Stimulated activated CD4-positive, alpha-beta T cell treated with anti-CD3 and anti-CD28 coated beads, Interleukin-1b, Interleukin-23, amount 100 ng/mL, for 1 hour (primary cell): ENCODE data around the gene MCM10.
"Not testable (repeated sequence)": the region's sequence is repeated elsewhere in the genome, so short reads cannot be mapped to it uniquely, and the experiment has no call there.

Experiments used
- DNase-seq, 2 donors: peaks; one replicate each; pipeline ENCODE4 v3.0.0-alpha.2; 2020; ENCODE audit warnings: low read depth in 2 of 2

MCM10 gene

DNA sequence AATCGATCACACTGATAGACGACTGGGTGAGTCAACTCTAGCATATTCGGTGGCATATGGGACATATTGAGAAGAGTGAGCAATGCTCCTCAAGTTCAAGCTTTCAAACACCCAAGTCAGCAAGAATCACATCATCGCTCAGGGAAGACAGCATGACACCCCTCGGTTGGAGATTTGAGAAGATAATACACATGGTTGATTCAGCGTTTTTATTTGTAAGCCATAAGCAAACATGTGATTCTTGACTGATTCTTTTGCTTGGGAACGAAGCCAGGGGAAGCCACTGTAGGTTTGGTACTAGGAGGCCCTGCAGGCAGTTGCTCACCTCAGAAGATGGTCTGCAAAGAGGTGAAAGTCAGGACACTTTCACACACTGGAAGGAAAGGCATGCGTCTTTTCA lies 60.2 kb downstream of the MCM10 start:
- DNase-seq, result no peak

- DNase-seq, result no peak
Measured at GRCh38 chr10:13222151-13222550, 60.8 kb downstream of the MCM10 start.

DNA sequence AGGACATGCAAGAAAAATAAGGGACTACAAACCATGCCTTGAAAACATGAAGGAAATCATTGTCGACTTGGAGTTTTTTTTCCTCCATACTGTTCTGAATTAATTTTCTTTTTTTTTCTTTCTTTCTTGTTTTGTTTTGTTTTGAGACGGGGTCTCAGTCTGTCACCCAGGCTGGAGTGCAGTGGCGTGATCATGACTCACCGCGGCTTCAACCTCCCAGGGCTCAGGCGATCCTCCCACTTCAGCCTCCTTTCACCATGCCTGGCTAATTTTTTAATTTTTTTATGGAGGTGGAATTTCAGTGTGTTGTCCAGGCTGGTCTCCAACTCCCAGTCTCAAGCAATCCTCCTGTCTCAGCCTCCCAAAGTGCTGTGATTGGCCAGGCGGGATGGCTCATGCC lies 61.2 kb downstream of the MCM10 start:
- no peak for DNase-seq

DNA sequence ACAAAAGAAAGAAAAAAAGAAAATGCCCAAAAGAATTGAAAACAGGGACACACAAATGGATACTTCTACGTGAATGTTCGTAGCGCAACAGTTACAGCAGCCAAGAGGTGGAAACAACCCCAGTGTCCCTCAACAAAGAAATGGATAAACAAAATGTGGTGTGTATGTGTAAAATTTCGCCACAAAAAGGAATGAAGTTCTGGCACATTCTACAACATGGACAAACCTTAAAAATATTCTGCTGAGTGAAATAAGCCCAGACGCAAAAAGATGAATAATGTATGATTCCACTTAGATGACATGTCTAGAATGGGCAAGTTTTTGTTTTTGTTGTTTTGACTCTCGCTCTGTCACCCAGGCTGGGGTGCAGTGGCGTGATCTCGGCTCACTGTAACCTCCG lies 61.9 kb downstream of the MCM10 start:
- no peak for DNase-seq

DNA sequence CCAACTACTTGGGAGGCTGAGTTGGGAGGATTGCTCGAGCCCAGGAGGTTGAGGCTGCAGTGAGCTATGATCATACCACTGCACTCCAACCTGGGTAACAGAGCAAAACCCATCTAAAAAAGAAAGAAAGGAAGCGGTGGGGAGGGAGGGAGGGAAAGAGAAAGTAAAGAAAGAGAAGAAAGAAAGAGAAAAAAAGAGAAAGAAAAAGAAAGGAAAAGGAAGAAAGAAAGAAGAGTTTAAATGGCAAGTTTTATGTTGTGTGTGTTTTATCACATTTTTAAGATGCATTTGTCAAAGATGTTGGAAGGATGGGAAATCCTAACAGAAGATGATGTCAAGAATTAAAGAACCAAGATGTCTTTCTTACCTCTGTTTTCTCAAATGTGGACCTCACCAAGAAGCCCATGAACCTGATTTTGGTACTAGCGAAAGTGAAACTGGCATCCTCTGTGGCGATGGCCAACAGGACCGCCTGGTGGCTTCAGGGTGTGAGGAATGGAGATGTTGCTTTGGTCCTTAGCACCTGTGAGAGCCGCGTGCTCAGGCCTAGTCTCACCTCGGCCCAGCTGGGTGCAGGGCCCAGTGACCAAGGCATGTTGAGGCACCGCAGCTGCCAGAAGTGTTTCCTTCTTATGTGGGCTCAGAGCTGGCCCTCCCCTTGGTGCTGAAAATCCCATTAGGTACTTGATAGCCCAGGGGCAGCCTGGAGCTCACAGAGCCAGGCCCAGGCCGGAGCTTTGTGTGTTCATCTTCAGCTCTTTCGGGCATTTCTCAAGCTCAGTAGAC lies 63.0 kb downstream of the MCM10 start:
- DNase-seq, result no peak

DNA sequence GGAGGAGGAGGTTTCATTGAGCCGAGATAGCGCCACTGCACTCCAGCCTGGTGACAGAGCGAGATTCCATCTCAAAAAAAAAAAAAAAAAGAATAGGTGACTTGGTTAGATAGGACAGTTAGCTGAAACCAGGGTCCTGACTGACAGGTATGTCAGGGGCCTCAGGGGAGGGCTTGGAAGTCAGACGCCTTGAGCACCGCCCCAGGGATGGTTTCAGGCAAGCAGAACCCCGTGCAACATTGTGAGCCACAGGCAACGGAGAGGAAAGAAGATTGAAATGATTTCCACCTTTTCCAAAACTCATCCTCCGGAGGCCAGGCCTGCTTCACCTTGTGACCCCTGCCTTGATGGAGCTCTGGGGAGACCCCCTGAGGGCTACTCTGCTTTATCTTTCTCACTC lies 64.2 kb downstream of the MCM10 start:
- DNase-seq, result no peak

DNA sequence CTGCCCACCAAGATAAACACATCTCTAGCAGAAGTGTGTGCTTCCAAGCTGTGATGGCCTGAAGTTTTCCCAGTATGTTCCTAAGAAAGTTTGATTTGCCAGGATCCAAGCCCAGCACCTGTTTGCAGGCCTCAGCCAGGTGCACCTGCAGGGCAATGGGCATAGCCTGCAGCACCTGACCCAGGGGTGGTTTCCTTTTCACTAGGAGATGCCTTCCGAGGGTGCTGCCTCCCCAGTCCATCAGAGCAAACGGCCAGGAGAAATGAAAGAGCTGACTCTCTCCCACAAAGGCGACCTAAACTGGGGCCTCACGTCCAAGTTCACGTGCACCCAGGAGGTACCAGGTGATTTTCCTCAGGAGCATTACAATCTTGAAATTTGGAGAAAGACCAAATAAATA lies 65.7 kb downstream of the MCM10 start:
- no peak for DNase-seq

GRCh38 chr10:13231190-13231589 lies 69.8 kb downstream of the MCM10 start:
- no peak for DNase-seq

DNA sequence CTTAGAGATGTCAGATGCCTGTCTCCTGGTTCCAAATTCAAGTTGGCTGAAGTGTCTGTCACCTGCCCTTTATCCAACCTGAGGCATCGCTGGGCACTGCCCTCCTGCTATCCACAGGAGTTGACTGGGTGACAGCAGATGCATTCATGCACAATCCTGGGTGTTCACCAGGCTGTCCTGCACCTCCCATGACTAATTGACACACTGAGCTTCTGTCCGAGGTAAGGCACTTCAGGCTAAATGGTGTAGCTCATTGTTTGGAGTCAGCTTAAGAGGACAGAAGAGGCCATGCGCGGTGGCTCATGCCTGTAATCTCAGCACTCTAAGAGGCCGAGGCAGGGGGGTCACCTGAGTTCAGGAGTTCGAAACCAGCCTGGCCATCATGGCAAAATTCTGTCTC lies 70.5 kb downstream of the MCM10 start:
- no peak for DNase-seq

DNA sequence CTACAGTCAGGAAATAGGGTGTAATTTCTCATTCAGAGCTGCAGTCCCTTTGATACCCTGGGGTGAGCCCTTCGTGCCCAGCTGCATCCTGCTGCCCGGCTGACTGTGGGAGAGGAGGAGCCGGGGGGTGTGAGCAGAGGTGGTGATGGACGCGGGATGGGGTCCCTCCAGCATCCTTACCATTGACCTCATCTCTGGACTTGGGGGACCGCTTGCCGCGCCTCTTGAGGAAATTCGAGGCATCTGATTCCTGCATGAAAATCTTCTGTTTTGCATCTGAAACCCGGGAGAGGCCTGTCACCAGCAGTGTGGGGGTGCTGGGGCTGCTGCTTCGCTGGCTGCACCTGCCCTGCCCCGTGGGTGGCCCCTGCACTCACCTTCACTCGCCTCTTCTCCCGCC lies 72.0 kb downstream of the MCM10 start:
- no peak for DNase-seq

- no peak for DNase-seq
Measured at GRCh38 chr10:13234172-13234571, 72.8 kb downstream of the MCM10 start, which contains the start of gene UCMA. TSS of gene UCMA (minus strand) at chr10:13234374. CDS start at chr10:13234258, 116 bp downstream.

DNA sequence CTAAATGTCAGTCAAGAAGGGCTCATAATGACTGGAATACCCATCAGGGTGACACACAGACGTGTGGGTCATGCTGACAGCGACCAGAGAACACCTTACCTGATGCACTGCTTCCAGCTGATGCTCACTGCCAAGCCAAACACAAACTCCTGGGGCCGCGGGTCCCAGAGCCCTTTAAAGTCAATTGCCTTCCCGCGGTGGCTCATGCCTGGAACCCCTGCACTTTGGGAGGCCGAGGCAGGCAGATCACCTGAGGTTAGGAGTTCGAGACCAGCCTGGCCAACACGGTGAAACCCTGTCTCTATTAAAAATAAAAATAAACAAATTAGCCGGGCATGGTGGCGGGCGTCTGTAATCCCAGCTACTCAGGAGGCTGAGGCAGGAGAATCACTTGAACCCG lies 73.4 kb downstream of the MCM10 start:
- not testable (repeated sequence) for DNase-seq

- no peak for DNase-seq
Measured at GRCh38 chr10:13236638-13237037, 75.3 kb downstream of the MCM10 start.

DNA sequence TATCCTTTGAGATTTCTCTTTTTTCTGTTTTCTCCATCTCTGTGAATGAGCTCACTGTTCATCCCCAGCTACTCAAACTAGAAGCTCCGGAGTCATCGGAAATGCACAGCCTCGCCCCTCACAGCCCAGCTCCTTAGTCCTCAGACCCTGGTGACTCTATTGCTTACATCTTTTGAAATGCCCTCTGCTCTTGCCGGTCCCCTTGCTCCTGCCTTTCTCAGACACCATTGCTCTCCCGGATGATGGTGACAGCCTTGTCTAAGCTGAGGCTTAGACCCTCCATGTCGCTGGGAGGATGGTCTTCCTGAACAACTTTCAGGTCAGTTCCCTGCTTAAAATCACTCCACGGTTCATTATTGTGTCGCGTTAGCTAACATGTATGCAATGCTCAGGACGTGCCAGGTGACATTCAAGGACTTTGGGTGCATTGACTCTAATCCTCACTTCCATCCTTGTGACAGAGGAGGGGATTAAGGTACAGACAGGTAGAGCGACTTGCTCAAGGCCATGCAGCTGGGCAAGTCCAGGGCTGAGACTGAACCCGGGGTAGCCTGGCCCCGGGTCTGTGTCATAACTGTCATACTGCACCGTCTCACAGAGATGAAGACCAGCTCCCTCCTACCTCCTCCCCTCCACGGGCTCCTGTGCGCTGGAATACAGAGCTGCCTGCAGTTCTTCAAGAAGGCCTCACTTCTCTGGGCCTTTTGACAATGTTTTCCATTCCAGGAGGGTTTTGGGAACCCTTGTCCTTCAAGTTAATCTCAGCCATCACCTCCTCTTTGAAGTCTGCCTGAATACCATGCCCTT lies 77.1 kb downstream of the MCM10 start:
- no peak for DNase-seq

DNA sequence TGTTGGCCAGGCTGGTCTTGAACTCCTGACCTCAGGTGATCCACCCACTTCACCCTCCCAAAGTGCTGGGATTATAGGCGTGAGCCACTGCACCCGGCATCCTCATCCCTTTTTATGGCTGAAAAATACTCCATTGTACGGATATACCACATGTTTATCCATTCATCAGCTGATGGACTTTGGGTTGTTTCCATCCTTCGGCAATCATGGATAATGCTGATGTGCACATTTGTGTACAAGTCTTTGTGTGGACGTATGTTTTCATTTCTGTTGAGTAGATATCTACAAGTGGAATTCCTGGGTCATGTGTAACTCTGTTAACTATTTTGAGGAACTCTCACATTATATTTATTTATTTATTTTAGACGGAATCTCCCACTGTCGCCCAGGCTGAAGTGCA lies 78.6 kb downstream of the MCM10 start:
- DNase-seq, result no peak

DNA sequence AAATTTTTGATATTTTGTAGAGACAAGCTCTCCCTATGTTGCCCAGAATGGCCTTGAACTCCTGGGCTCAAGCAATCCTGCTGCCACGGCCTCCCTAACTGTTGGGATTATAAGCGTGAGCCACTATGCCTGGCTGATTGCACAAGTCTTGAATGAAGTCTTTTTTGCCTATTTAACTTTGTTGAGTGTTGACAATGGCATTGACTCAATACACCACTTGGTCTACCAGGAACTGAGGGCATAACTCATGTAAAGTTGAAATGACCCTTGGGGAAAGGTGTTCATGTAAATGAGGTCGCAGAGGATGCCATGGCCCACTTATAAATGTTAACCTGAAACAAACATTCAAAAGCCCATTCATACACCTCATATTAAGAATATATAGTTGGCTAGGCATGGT lies 80.3 kb downstream of the MCM10 start:
- no peak for DNase-seq

- DNase-seq, result not testable (repeated sequence)
Measured at GRCh38 chr10:13242260-13242659, 80.9 kb downstream of the MCM10 start.

DNA sequence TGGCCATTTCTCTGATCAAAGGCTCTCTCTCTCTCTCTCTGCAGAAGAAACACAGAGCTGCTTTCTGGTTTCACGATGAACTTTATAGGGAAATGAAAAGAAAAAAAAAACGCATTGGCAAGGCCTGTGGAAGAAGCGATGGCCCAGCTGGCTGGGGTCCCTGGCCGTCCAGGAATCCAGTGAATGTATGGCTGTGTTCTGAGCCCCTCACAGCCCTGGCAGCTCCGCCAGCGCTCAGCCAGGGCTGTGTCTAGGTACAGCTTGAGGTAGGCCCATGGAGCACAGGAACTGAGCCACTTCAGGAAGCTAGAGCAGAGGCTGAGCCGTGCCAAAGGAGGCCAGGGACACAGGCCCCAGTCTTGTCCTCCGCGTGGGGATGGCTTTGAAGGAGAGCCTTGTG lies 85.9 kb downstream of the MCM10 start:
- DNase-seq, result no peak

- no peak for DNase-seq
Measured at GRCh38 chr10:13247784-13248183, 86.4 kb downstream of the MCM10 start.

DNA sequence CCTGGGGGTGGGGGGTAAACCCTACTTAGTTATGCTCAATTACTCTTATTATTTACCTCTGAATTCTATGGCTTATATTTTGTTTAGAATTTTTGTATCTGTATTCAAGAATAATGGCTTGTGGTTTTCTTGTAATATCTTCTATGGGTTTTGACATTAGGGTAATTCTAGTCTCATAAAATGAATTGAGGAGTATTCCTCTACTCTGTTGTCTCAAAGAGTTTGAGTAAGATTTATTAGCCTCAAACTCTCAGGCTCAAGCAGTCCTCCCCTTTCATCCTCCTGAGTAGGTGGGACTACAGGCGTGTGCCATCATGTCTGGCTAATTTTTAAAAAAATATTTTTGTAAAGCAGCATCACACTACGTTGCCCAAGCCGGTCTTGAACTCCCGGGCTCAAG lies 92.4 kb downstream of the MCM10 start:
- DNase-seq, result no peak

- DNase-seq, result no peak
Measured at GRCh38 chr10:13256627-13257026, 95.3 kb downstream of the MCM10 start.

DNA sequence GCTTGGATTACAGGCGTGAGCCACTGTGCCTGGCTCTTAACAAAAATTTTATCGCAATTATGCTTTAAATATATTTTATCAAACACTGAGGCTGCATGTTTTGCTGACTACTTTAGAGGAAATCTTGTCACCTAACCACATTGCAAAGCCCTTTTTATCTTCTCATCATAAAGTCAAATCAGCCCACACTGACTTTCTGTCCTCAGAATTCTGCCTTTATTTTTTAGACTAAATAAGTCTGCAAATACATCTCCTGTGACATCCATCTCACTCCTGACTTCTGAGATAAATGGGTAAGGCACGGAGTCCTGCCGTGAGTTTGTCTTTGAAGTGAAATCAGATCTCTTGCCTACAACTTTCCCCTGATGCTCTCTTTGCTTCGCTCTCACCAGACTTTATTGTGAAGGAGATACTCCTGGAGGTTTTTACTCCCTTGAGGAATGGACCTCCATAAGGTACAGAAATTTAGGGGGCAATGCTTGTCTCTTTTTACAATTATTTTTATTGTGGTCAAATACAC lies 96.3 kb downstream of the MCM10 start:
- no peak for DNase-seq
